Measurements from ENCODE around the gene AUNIP.
A peak's percentile ranks its signal among the peaks of the same experiment; 100 is the strongest.

Gene AUNIP

DNA sequence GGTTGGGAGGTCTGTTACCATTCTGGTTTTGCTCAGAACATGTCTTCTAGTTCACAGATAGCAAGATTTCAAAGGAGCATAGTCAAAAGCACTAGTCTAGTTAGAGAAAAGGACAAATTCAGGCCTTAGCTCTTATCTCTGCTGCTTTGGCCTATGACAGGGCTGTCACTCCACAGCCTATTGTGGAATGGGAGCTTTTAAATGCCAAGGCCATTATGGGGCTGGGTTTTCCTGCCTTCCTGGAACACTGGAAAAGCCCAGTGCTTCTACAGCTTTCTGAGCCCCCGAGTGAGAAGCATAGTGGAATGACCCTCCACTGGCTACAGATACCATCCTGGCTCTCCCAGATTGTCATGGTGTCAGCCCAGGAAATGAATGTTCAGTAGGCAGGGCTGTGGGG lies 30.2 kb downstream of the AUNIP start:
- no peak for DNase-seq (ENCODE audit: low read depth in 2 of 2)

DNA sequence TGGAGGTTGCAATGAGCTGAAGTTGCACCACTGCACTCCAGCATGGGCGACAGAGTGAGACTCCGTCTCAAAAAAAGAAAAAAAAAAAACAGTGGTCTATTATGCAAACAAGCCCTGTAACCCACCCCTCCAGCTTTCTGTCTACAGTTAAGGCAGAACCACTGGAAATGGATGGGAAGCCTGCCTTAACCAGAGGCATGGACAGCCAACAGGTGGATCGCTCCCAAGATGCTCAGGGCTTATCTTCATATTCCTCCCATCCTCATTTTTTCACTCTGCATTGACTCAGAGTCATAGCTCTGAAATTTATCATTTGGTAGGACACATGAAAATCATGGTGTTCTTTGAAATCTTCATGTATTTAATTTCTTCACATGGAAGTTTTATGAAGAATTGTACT lies 30.8 kb downstream of the AUNIP start:
- DNase-seq (ENCODE audit: low read depth in 2 of 2), result no peak

DNA sequence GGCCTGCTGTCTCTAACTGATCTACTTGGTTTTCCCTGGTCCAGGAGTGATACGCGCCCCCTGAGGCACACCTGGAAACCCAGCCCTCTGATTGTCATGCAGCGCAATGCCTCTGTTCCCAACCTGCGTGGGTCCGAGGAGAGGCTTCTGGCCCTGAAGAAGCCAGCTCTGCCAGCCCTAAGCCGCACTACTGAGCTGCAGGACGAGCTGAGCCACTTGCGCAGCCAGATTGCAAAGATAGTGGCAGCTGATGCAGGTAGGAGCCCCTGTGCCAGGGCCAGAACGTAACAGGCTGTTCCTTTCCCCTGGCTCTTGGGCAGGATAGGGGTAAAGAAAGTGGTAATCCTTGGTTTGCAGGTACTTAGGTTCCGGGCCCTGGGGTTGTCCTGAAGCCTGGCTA lies 32.7 kb downstream of the AUNIP start:
- DNase-seq (ENCODE audit: low read depth in 2 of 2), result no peak

DNA sequence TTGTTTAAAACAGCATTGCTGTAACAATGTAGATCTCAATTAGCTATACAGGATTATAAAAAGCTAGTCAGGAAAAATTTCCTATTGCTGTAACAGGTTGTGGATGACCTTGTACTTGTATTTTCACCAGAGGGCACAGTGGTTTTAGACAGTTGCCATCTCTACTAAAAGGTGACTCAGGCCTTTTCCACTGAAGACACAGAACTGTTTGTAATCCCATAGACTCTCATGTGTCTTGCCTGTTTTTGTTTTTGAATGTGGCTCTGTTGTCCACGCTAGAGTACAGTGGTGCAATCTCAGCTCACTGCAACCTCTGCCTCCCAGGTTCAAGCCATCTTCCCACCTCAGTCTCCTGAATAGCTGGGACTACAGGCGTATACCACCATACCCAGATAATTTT lies 33.7 kb downstream of the AUNIP start:
- DNase-seq (ENCODE audit: low read depth in 2 of 2), result no peak

DNA sequence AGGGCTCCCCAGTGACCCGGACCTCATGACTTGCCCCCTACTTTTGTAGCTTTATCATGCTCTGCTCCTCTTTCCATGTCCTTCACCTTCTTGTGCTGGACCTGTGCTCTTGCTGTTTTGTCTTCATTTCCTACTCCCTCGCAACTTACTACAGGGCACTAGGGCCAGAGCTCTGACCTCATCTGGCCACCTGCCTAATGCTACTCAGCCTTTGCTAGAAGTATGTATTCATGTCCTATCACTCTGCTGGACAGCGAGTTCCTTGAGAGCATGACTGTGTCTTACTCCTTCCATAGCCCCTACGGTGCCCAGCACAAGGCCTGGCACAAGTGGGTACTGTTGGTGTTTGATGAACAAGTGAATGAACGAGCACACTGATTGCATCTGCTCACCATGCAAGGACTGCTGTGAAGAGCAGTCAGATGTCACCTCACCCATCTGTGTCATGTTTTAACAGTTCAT lies 37.6 kb downstream of the AUNIP start:
- no peak for DNase-seq (ENCODE audit: low read depth in 2 of 2)

DNA sequence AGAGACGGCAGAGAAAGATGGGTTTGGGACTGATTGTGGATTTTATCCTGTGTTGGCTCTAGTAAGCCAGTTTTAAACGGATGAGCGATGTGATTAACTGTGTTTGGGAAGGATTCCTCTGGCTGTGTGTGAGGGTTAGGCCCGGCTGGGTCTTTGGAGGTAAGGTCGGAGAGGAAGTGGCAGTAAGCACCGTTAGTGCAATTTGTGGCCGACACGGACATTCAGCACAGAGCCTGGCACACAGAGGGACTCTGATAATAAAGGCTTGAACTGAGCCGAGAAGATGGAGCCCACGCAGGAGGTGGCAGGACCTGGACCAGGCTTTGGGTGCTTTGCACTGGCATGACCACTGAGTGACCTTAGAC lies 38.2 kb downstream of the AUNIP start:
- DNase-seq (ENCODE audit: low read depth in 2 of 2), result no peak

DNA sequence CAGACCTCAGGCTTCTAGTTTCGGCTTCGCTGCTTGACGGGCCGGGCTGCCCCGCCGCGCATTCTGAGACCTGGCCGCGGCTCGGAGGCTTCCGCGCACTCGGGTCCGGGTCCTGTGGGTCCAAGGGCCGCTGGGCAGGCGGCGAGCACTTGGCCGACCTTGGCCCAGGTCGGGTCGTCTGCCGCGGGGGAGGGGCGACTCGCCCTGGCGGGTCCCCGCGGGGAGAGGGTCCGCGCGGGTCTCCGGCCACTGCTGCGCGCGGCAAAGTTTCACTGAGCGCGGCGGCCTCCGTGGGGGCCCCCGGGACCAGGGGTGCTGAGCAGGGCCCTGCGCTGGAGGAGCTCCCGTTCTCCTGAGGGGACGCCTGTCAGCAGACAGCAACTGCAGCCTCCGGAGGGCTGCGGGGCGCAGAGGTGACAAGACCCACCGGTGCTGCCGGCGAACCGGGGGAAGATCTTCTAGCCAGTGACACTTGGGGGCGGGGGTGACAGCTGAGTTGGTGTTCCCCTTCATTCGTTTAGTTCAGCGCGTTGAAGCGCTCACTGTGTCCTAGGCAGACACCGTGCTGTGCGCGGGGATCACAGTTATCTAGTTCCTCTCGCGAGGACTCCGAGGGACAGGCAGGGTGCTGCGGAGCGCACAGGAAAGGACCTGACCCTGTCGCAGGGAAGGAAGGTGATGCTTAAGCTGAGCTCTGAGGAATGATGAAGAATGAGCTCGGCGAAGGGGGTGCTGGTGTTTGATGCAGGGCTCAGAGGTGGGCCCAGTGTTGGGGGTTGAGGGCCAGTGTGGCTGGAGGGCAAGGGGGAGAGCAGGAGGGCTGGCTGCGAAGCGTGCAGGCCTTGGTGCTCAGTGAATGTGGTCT lies 38.8 kb downstream of the AUNIP start:
- DNase-seq (ENCODE audit: low read depth in 2 of 2), result peak; percentile 41 to 46

DNA sequence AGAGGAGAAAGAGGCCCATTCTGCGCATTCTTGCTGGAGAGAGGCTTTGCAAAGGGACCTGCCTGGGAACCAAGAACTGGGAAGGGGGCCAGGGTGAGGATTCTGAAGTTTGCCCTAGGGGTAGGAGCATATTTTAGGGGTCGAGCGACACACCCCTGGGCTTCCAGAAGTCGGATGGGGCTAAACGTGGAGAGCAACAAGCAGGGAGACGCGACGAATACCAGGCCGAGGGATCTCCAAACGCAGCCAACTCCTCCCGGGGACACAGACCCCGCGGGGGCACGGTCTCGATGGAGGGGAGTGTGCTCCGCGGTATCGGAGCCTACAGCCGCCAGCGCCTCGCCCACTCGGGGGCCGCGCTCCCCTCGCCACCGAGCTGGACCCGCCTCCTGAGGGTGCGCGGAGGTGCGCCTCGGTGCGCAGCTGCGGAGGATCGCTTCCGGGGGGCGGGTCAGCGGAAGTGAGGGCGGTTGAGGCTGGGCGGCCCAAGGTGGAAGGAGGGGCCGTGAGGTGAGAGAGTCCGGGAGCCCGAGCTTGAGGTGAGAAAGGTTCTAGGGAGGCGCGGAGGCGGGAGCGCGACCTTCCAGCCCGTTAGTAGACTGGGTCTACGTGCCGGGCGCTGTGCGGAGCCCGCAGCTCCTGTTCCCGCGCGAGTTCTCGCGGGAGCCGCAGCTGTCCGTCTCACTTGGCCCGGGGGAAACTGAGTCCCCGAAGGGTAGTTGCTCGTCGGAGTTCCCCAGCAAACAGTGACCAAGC lies 39.6 kb downstream of the AUNIP start, which contains the start of gene MTFR1L:
TSS of gene MTFR1L (plus strand) at position 464 of the 756 bp plus-strand sequence. CDS start 3,151 bp downstream, outside the sequence.
- DNase-seq (ENCODE audit: low read depth in 2 of 2), result peak; percentile 89 to 90

DNA sequence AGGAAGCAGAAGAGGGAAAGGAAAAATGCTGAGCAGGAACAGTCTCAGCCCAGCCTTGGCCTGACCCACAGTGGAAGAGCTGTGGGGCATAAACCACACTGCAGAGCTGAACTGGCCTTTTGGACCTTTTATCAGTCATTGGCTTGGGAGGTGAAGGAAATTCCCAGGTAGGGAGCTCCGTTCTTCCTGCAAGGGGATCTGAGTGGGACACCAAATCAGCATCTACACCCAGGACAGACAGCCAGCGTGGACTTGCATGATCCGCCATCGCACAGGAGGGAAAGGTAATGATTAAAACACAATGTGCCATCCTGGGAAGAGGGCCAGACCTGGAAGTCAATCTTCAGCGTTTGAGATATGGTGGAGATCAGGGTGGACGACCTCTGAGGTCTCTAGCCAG lies 40.7 kb downstream of the AUNIP start:
- no peak for DNase-seq (ENCODE audit: low read depth in 2 of 2)

DNA sequence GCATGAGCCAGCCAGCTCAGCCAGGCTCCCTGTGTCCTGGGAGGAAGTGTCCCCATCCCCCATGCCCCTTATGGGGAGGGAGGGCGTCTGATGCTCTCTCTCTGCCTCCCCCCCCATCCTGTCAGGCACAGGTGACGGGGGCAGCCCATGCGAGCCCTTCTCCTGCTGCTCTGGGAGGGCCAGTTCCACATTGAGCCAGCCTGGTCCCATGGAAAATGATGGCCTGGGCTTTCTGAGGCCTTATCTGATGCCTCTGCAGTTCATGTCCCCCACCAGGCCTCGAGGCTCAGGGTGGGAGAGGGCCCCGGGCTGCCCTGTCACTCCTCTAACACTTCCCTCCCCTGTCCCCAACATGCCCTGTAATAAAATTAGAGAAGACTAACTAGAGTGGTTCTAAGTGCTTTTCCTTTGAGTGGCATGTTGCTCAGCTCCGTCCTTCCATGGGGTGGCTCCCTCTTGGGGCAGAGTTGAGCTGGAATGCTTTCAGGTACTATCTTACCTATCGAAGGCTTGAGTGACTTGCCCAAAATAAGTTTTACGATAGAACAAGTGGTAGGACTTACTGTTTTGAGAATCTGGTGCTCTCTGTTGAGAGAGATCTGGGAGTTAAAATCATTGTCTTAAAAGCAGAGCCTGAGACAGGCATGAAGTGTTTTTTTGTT lies 41.3 kb downstream of the AUNIP start:
- no peak for DNase-seq (ENCODE audit: low read depth in 2 of 2)

DNA sequence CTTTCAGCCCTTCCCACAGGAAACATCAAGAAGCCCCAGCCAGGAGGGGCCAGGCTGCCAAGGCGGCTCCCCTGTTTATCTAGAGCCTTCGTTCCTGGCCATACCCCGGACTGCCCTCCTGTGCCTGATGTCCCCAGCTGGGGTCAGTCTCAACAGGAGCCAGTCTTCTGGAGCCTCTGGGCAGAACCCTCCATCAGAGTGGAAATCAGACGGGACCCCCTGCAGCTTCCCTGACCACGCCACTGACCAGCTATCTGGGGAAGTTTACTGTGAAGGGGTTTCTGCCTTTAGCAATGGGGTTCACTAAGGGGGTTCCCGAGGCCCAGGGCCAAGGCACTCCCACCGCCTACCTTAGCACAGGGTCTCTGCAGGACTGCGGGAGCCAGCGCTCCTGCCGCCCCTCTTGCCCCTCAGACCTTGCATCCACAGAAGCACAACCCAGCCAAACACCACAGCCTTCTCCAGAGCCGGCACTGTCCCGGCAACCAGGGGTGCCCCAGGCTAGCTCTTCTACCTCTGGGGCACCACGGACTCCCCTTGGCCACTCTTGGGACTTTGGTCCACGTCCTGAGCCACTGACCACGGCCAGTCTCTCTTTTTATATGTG lies 43.0 kb downstream of the AUNIP start:
- no peak for DNase-seq (ENCODE audit: low read depth in 2 of 2)

DNA sequence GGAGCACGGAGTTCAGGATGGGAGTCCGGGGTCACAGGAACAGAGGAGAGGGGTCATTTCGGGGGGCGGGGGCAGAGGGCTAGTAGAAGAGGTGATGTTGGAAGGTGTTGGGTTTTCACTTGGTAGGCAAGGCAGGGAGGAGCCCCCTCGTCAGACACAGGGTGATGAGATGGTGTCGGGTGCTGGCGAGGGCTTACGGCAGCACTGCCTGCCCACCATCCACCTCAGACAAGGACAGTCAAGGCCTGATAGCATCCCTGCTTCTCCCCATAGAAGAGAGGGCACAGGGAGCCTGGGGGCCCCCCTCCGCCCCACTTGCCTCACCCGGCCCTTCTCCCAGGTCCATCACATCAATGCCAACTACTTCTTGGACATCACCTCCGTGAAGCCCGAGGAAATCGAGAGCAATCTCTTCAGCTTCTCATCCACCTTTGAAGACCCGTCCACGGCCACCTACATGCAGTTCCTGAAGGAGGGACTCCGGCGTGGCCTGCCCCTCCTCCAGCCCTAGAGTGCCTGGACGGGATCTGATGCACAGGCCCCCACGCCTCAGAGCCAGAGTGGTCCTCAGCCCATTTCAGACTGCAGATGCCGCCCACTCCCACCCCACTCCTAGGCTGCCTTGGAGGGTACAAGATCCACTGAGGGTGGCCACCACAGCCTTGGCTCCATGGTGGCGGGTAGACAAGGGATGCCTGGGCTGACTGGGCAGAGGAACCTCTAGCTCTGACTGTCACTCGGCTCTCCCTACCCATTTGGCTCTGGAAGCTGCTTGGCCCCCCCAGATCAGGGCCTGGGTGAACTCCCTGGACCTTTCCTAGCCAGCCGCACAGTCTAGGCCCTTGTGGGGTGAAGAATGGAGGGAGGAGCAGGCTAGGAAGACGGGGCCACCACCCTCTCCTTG lies 43.8 kb downstream of the AUNIP start:
- DNase-seq (ENCODE audit: low read depth in 2 of 2), result no peak

DNA sequence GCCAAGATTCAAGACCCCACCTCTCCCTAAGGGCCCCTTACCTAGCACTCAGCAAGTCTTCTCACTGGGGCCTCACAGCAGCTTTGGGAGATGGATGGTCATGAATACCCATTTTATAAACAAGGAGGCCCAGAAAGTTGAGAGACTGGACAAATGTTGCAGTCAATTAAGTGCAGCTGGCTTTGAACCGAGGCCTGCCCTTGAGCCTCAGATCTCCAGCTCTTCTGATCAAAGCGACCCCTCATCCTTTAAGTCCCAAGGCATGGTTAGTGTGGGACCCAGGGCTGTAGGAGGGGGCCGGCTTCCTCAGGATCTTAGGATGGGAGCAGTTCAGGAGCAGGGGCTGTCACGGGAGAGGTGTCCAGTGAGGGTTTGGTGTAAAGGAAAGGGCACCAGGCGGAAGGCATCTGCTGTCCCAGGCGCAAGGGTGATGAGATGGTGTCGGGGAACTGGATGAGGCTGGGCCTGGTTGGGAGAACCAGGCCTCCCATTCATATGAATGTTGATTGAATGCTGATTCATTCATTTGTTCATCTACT lies 44.6 kb downstream of the AUNIP start:
- DNase-seq (ENCODE audit: low read depth in 2 of 2), result no peak

DNA sequence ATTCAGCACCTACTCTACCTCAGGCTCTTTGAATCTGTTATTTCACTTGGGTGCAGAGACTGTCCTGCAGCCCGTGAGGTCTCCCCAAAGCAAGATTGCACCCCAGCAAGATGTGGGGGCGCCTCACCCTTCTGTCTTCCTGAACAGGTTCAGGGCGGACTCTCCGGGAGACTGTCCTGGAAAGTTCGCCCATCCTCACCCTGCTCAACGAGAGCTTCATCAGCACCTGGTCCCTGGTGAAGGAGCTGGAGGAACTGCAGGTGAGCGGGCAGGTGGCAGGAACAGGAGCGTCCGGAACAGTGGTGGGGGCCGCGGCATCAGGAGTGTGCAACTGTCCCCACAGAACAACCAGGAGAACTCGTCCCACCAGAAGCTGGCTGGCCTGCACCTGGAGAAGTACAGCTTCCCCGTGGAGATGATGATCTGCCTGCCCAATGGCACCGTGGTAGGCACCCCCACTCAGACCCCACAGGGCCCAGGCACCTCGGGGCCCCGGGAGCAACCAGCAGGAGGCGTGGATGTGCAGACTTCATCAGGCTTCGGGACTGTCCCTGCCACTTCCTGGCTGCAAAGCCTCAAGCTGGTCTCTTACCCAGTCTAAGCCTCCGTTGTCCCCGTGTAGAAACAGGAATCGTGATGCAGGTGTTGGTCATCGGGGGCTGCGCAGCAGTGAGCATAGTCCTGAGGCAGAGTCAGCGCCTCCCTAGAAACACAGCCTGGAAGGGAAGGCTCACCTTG lies 45.4 kb downstream of the AUNIP start:
- no peak for DNase-seq (ENCODE audit: low read depth in 2 of 2)

DNA sequence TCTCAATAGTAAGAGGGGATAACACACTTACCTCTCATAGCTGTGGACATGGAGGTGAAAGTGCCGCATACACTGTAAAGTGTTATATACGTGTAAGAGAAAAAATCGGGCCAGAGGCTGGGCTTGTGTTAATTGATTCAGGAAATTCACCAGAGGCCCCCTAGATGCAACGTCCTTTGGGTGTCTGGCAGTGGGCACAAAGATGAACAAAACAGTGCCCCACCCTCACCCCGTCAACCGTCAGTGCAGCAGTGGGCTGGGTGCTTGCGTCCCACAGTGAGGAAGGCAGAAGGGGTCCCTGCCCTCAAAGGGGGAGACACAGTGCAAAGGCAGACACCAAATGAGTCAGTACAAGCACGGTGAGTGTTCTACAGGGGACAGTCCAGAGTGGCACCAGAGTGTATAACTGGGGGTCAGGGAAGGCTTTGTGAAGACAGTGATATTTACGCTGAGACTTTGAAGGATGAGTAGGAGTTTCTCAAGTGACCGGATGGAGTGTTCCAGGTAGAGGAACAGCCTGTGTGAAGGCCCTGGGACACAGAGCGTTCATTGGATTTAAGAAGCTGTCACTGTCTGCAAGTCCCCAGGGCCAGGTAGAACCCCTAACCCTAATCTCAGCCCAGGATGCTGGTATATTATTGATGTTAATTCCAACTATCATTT lies 46.1 kb downstream of the AUNIP start:
- DNase-seq (ENCODE audit: low read depth in 2 of 2), result no peak

DNA sequence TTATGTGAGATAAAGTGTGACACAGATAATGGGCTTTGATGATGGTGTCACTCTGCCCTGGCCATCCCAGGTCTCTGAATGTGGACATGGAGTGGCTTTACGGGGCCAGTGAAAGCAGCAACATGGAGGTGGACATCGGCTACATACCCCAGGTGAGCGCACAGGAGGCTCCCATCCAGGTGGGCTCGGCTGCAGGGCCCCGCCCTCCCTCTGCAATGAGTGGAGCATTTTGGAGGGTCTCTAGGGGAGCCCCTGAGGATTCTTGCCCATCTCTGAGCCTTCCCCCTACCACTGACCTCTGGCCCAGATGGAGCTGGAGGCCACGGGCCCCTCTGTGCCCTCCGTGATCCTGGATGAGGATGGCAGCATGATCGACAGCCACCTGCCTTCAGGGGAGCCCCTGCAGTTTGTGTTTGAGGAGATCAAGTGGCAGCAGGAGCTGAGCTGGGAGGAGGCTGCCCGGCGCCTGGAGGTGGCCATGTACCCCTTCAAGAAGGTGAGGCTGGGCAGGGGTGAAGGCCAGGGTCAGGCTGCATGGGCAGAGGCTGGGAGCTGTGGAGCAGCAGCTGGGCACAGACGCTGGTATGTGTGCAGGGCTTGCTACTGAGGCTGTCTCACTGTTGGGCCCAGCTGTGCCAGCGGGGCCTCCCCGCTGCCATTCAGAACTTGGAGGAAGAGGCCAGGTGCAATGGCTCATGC lies 47.7 kb downstream of the AUNIP start:
- no peak for DNase-seq (ENCODE audit: low read depth in 2 of 2)

DNA sequence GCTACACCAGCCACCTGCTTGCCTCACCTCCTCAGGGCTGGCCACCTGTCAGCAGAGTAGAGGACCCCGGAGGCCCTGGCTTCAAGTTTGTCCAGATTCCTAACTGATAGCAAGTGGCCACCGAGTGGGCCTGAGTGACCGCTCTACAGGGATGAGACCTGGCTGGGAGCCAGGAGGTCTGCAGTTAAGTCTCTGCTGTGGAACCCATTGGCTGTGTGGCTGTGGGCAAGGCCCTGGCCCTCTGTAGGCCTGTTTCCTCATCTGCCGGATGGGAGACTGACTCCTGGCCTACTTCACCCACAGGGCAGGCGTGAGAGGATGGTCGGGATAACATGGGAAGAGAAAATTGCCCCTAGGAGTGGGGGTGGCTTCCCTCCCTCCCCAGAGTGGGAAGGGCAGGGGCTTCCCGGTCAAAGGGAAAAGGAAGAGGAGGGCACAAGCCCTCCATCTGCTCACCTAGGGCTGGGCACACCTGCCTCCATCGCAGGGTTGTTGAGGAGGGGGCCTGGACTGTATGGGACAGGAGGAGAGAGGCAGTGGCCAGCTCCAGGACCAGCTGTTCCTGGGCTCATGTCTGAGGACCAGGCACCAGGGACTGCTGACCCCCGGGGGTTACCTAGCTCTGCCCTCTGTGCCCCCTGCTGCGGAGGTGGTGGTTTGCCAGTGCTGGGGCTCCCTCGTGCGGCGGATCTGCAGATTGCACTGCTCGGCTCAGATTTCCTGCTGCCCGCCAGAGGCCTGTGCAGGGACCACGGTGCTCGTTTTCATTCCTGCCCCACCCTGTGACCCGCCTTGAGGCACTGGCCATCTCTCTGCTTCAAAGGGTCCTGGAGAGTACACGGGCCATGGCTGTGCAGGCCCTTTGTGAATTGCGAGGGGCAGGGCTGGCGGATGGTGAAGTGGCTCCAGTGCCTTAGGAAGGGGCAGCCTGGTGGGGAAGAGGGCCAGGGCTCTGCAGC lies 48.6 kb downstream of the AUNIP start:
- DNase-seq (ENCODE audit: low read depth in 2 of 2), result peak; percentile 77 to 84

DNA sequence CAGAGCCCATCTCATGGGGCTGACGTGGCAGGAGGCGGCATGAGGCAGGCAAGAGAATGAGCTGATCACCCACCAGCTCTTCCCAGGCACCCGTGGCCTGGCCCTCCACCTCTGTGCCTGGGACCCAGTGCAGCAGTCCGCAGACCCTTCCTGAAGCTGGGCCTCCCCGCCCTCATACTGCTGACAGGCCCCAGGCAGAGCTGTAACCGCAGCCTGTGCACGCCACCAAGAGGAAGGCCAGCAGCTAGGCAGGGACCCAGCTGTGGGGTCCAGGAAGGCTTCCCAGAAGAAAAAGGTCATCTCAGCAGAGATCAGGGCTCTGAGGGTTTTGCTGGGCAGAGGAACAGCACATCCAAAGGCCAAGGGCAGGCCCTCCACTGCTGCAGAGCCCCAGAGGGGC lies 49.3 kb downstream of the AUNIP start:
- no peak for DNase-seq (ENCODE audit: low read depth in 2 of 2)

Data from stimulated activated CD4-positive, alpha-beta T cell treated with anti-CD3 and anti-CD28 coated beads, Interleukin-1b, Interleukin-23, amount 100 ng/mL, for 4 hours (primary cell).